GM04504 (cell line): ENCODE results near the gene SLC3A2.
"Not testable (repeated sequence)": the region's sequence is repeated elsewhere in the genome, so short reads cannot be mapped to it uniquely, and the experiment has no call there.

Experiments
- DNase-seq: peaks from one replicate; pipeline ENCODE4 v3.0.0-alpha.2; 2012; ENCODE audit warnings: low read depth

The SLC3A2 gene

GRCh38 chr11:62880803-62881578 is at the start of gene SLC3A2:
Gene SLC3A2 (plus strand): TSS chr11:62880896. CDS start chr11:62881024, 128 bp downstream.
- peak; percentile 79 for DNase-seq

GRCh38 chr11:62830904-62831519 is 49.7 kb upstream of the SLC3A2 start:
- DNase-seq, result no peak

GRCh38 chr11:62831520-62832335 is 49.0 kb upstream of the SLC3A2 start, which contains the start of gene STX5:
Gene STX5 (minus strand): TSS chr11:62832051. CDS start chr11:62831243, 808 bp downstream.
- DNase-seq, result peak; percentile 97

GRCh38 chr11:62832336-62833234 is 48.1 kb upstream of the SLC3A2 start, which contains the start of gene TEX54:
Gene TEX54 (minus strand): TSS chr11:62832841.
- DNase-seq, result peak; percentile 27

GRCh38 chr11:62835336-62835735 is 45.4 kb upstream of the SLC3A2 start:
- no peak for DNase-seq

GRCh38 chr11:62839050-62839945 is 41.4 kb upstream of the SLC3A2 start, which contains the start of gene WDR74:
Gene WDR74 (minus strand): TSS chr11:62839590. CDS start chr11:62839570, 20 bp downstream.
- peak; percentile 77 for DNase-seq

GRCh38 chr11:62840721-62841360 is 39.9 kb upstream of the SLC3A2 start:
- DNase-seq, result peak; percentile 45

GRCh38 chr11:62841361-62842170 is 39.1 kb upstream of the SLC3A2 start:
- peak; percentile 99 for DNase-seq

- DNase-seq, result peak; percentile 27
Measured at GRCh38 chr11:62842171-62842741, 38.4 kb upstream of the SLC3A2 start.

- DNase-seq, result not testable (repeated sequence)
Measured at GRCh38 chr11:62842891-62843290, 37.8 kb upstream of the SLC3A2 start.

- DNase-seq, result no peak
Measured at GRCh38 chr11:62843466-62843865, 37.2 kb upstream of the SLC3A2 start.

- DNase-seq, result no peak
Measured at GRCh38 chr11:62844154-62844553, 36.5 kb upstream of the SLC3A2 start.

GRCh38 chr11:62846177-62846576 is 34.5 kb upstream of the SLC3A2 start:
- DNase-seq, result no peak

- no peak for DNase-seq
Measured at GRCh38 chr11:62847767-62848314, 32.9 kb upstream of the SLC3A2 start.

GRCh38 chr11:62850911-62851806 is 29.5 kb upstream of the SLC3A2 start:
- no peak for DNase-seq

- DNase-seq, result no peak
Measured at GRCh38 chr11:62851807-62852522, 28.7 kb upstream of the SLC3A2 start.
